HG03039 (cell line): Measurements from ENCODE around the gene CNGB1.
"Not testable (repeated sequence)": the region's sequence is repeated elsewhere in the genome, so short reads cannot be mapped to it uniquely, and the experiment has no call there.

Source experiments
- ATAC-seq: cut with Tn5 transposase; IDR thresholded peaks from one replicate; pipeline ENCODE4 v1.9.1; 2021; ENCODE audit warnings: mild to moderate bottlenecking, moderate library complexity; ENCODE audit not compliant: unreplicated experiment

CNGB1 gene

GRCh38 chr16:57912529-57913260, 58.2 kb downstream of the CNGB1 start:
- ATAC-seq, result no peak

GRCh38 chr16:57911743-57912142, 59.2 kb downstream of the CNGB1 start:
- ATAC-seq, result no peak

- no peak for ATAC-seq
These were observed 60.2 kb downstream of the CNGB1 start for GRCh38 chr16:57910696-57911095.

GRCh38 chr16:57908409-57908987, 62.4 kb downstream of the CNGB1 start:
- ATAC-seq, result no peak

- no peak for ATAC-seq
These were observed 64.3 kb downstream of the CNGB1 start for GRCh38 chr16:57906382-57907316.

- no peak for ATAC-seq
These were observed 66.8 kb downstream of the CNGB1 start for GRCh38 chr16:57904101-57904500.

- ATAC-seq, result no peak
These were observed 67.3 kb downstream of the CNGB1 start for GRCh38 chr16:57903656-57904055.

- ATAC-seq, result no peak
These were observed 69.4 kb downstream of the CNGB1 start for GRCh38 chr16:57901480-57902069.

- no peak for ATAC-seq
These were observed 70.0 kb downstream of the CNGB1 start for GRCh38 chr16:57900796-57901479.

GRCh38 chr16:57899771-57900661, 70.9 kb downstream of the CNGB1 start:
- ATAC-seq, result no peak

GRCh38 chr16:57898961-57899360, 72.0 kb downstream of the CNGB1 start:
- no peak for ATAC-seq

- no peak for ATAC-seq
These were observed 72.9 kb downstream of the CNGB1 start for GRCh38 chr16:57897996-57898395.

GRCh38 chr16:57897053-57897784, 73.7 kb downstream of the CNGB1 start:
- no peak for ATAC-seq

GRCh38 chr16:57895081-57895547, 75.8 kb downstream of the CNGB1 start:
- not testable (repeated sequence) for ATAC-seq

GRCh38 chr16:57894390-57895080, 76.4 kb downstream of the CNGB1 start:
- ATAC-seq, result no peak

- ATAC-seq, result no peak
These were observed 77.2 kb downstream of the CNGB1 start for GRCh38 chr16:57893559-57894389.

- no peak for ATAC-seq
These were observed 77.7 kb downstream of the CNGB1 start for GRCh38 chr16:57893217-57893558.
